Endothelial cell of umbilical vein (primary cell): ENCODE results near the gene NRXN3. TPM values are rescaled to one million over a fixed set of nuclear protein-coding genes. Genes with fewer than 3 reads are reported as not detected.

Experiments used
- BruUV-seq: library from RNA; stranded (reverse); fragments of 400-500 nt; replicated peaks from 2 replicates; lab custom pipeline; 2021; lab: Mats Ljungman, UMichigan
- CTCF ChIA-PET: fragments of 300-600, 350-600 bp; sonication (Branson Sonifier 250); formaldehyde crosslinking; loops from one replicate; lab custom pipeline; 2021; ENCODE audit warnings: antibody characterized with exemption, inconsistent platforms; lab: Charles Lee
- POLR2A ChIA-PET: fragments of 300-600, 350-600 bp; sonication (Branson Sonifier 250); formaldehyde crosslinking; loops from one replicate; lab custom pipeline; 2021; ENCODE audit warnings: antibody characterized with exemption, inconsistent platforms; lab: Charles Lee
- DNase-seq: peaks from one replicate; pipeline ENCODE4 v3.0.0-alpha.2; 2011; ENCODE audit warnings: low read depth, low spot score
- FAIRE-seq: peaks from 2 replicates; lab custom pipeline; 2011; peaks lifted over from hg19 to GRCh38; lab: Jason Lieb, UNC
- H2AFZ ChIP-seq: 2 replicates; pipeline ENCODE4 v1.6.0; 2012; ENCODE audit warnings: low read depth, low read length, control low read depth, inconsistent platforms
- H3K27ac ChIP-seq: 2 replicates; pipeline ENCODE4 v1.5.1; 2011; ENCODE audit warnings: low read depth, mild to moderate bottlenecking, control low read depth, low read length, moderate library complexity; ENCODE audit not compliant: insufficient read depth
- H3K27me3 ChIP-seq, 2 experiments: 2 replicates each; pipeline versions ENCODE4 v1.6.0 to v1.6.1; 2011; ENCODE audit warnings: low read length in 2 of 2, mixed read lengths in 1 of 2; ENCODE audit not compliant: control insufficient read depth in 2 of 2, insufficient read depth in 2 of 2
- H3K36me3 ChIP-seq, 2 experiments: 2 replicates in 1 of 2; 3 replicates in 1 of 2; pipeline ENCODE4 v1.5.1; 2011; ENCODE audit warnings: low read length in 2 of 2, mild to moderate bottlenecking in 1 of 2, moderate library complexity in 1 of 2; ENCODE audit not compliant: control insufficient read depth in 2 of 2, insufficient read depth in 2 of 2; ENCODE audit errors: extremely low read depth in 1 of 2
- H3K4me1 ChIP-seq: 3 replicates; pipeline ENCODE4 v1.5.1; 2011; ENCODE audit warnings: mild to moderate bottlenecking, low read length; ENCODE audit not compliant: control insufficient read depth, insufficient read depth; ENCODE audit errors: extremely low read depth
- H3K4me2 ChIP-seq: 2 replicates; pipeline ENCODE4 v1.6.1; 2011; ENCODE audit warnings: low read length, control low read depth, mixed read lengths; ENCODE audit not compliant: insufficient read depth
- H3K4me3 ChIP-seq, 3 experiments: fragments of 200-600 bp in 1 of 3; sonication (generic), shearing (Covaris generic) in 1 of 3; replicated peaks in 1 of 3; 2 replicates each; pipeline ENCODE4 v1.5.1; 2011 to 2016; ENCODE audit warnings: control low read depth in 3 of 3, low read length in 3 of 3, mild to moderate bottlenecking in 2 of 3, inconsistent platforms in 1 of 3, low read depth in 1 of 3, moderate library complexity in 1 of 3; ENCODE audit not compliant: insufficient read depth in 1 of 3
- H3K79me2 ChIP-seq: 2 replicates; pipeline ENCODE4 v1.6.0; 2012; ENCODE audit warnings: low read length, inconsistent platforms; ENCODE audit not compliant: control insufficient read depth, insufficient read depth
- H3K9ac ChIP-seq: replicated peaks from 2 replicates; pipeline ENCODE3; 2011; ENCODE audit warnings: low read length, control low read depth; ENCODE audit not compliant: insufficient read depth; ENCODE audit errors: extremely low read depth
- H3K9me1 ChIP-seq: replicated peaks from 3 replicates; pipeline ENCODE4 v1.6.0; 2011; ENCODE audit warnings: mild to moderate bottlenecking, low read length; ENCODE audit not compliant: control insufficient read depth, insufficient read depth; ENCODE audit errors: extremely low read depth
- H3K9me3 ChIP-seq: replicated peaks from 2 replicates; pipeline ENCODE4 v1.5.1; 2012; ENCODE audit warnings: low read length, inconsistent platforms; ENCODE audit not compliant: control insufficient read depth, insufficient read depth
- H4K20me1 ChIP-seq: replicated peaks from 2 replicates; pipeline ENCODE3; 2011; ENCODE audit warnings: mild to moderate bottlenecking, low read length; ENCODE audit not compliant: control insufficient read depth, insufficient read depth; ENCODE audit errors: extremely low read depth
- CTCF ChIP-seq, 2 donors: IDR thresholded peaks; 1 replicate in 1 of 2; 2 replicates in 1 of 2; pipeline ENCODE4 v1.5.1; 2011; ENCODE audit warnings: low read length in 2 of 2, mild to moderate bottlenecking in 2 of 2, moderate library complexity in 2 of 2, control low read depth in 1 of 2, inconsistent platforms in 1 of 2, low read depth in 1 of 2; ENCODE audit not compliant: insufficient read depth in 1 of 2; ENCODE audit errors: extremely low read depth in 1 of 2
- EZH2 ChIP-seq: IDR thresholded peaks from 2 replicates; pipeline ENCODE4 v1.6.1; 2012; ENCODE audit warnings: borderline replicate concordance, low read depth, mild to moderate bottlenecking, moderate library complexity, low read length, inconsistent platforms; ENCODE audit not compliant: severe bottlenecking
- FOS ChIP-seq: IDR thresholded peaks from 2 replicates; pipeline ENCODE4 v1.6.1; 2011; ENCODE audit warnings: mild to moderate bottlenecking, low read length, moderate library complexity, borderline replicate concordance; ENCODE audit not compliant: insufficient read depth
- GATA2 ChIP-seq: IDR thresholded peaks from 2 replicates; pipeline ENCODE4 v1.7.0; 2011; ENCODE audit warnings: low read depth, mild to moderate bottlenecking, moderate library complexity, mixed read lengths, low read length; ENCODE audit not compliant: insufficient read length, insufficient read depth
- JUN ChIP-seq: IDR thresholded peaks from 2 replicates; pipeline ENCODE4 v1.6.1; 2011; ENCODE audit warnings: borderline replicate concordance, low read depth; ENCODE audit not compliant: insufficient read length, insufficient read depth
- MAX ChIP-seq: IDR thresholded peaks from 2 replicates; pipeline ENCODE4 v1.6.1; 2011; ENCODE audit not compliant: insufficient read depth, insufficient read length
- POLR2A ChIP-seq: IDR thresholded peaks from 2 replicates; pipeline ENCODE4 v1.6.1; 2012; ENCODE audit warnings: low read depth, mild to moderate bottlenecking, control low read depth, low read length
- POLR2AphosphoS5 ChIP-seq: IDR thresholded peaks from 2 replicates; pipeline ENCODE4 v1.6.1; 2012; ENCODE audit warnings: low read depth, mild to moderate bottlenecking, control low read depth, low read length, moderate library complexity; ENCODE audit not compliant: insufficient read depth
- dilution Hi-C: fragments of 300-500 bp; cut with MboI; formaldehyde crosslinking; loops from one replicate; pipeline ENCODE4 v1.15.0; 2019; ENCODE audit warnings: low sequenced_read_pairs; ENCODE audit not compliant: extremely low pct_ligation_motif_present
- intact Hi-C: fragments of 100-400 bp; cut with micrococcal nuclease; formaldehyde crosslinking; loops from one replicate; pipeline ENCODE4 v1.10.0; 2022
- polyA plus RNA-seq, 4 experiments: library from polyadenylated mRNA; depleted of rRNA in 3 of 4; stranded (reverse) in 3 of 4; unstranded in 1 of 4; fragments of >200 nt; gene quantifications; 2 replicates each; pipeline versions ENCODE4 v1.2.1 to v1.2.3, GENCODE V29; 2011 to 2012; ENCODE audit warnings: missing spikeins in 1 of 4
- total RNA-seq: library from RNA; stranded (reverse); gene quantifications from 2 replicates; pipeline ENCODE4 v1.2.3, GENCODE V29; 2021

The NRXN3 gene
- total and polyA plus RNA-seq, 2 donors (not counting 3 experiments of a cell fraction or from before 2014, with no cell fraction given) = 0.72 to 4.2 TPM

GRCh38 chr14:78592616-78593219 is 422.5 kb downstream of the NRXN3 start:
- no TSS peak for BruUV-seq
- Histone ChIP-seq H3K4me1 (no peaks in the 10 kb centered on the region), H3K27ac (no peak overlapping the region), H3K27me3 (no peaks in the 10 kb centered on the region), H3K9me1 (no peaks in the 10 kb centered on the region), H3K36me3 (no peaks in the 10 kb centered on the region), H4K20me1 (no peaks in the 10 kb centered on the region), H2AFZ (no peak overlapping the region), H3K9me3 (no peaks in the 10 kb centered on the region), H3K79me2 (no peaks in the 10 kb centered on the region), H3K4me3 (no peak overlapping the region), H3K9ac (no peak overlapping the region), H3K4me2 (no peak overlapping the region)
- POLR2A ChIA-PET = no interaction called here
- DNase-seq (no peak), FAIRE-seq (no peak)
- CTCF ChIA-PET = interaction anchor here (1.4 kb wide), 1 partner anchor 26 kb away, joined by 4 read pairs; no protein-coding TSS in a partner anchor
- TF ChIP-seq MAX = no peak
- TF ChIP-seq POLR2A = no peak
- no peak for TF ChIP-seq JUN
- no peak for TF ChIP-seq CTCF (IDR thresholded peaks at IDR 0.05; ENCODE audit: extremely low read depth in 1 of 2, insufficient read depth in 1 of 2, low read depth in 1 of 2, low read length in 2 of 2)
- TF ChIP-seq GATA2 = no peak
- no peak for TF ChIP-seq POLR2AphosphoS5
- TF ChIP-seq EZH2 = no peak
- no peak for TF ChIP-seq FOS
- dilution Hi-C loops (no loop called here), intact Hi-C loops (loop anchor here (10.0 kb wide), 1 partner anchor 938 kb away; no protein-coding TSS in a partner anchor)
